IMR-90 (cell line): ENCODE results near the gene GLRX3.

Source experiments
- BHLHE40 ChIP-seq: fragments of 150-350 bp; IDR thresholded peaks from 2 replicates; pipeline ENCODE4 v1.6.1; 2016; ENCODE audit warnings: mild to moderate bottlenecking, low read depth, low read length
- CEBPB ChIP-seq: IDR thresholded peaks from 2 replicates; pipeline ENCODE4 v1.6.1; 2012; ENCODE audit warnings: low read depth, low read length, improper control_type of control experiment
- POLR2A ChIP-seq: IDR thresholded peaks from 2 replicates; pipeline ENCODE4 v1.6.1; 2012; ENCODE audit warnings: mild to moderate bottlenecking, low read depth, low read length
- RAD21 ChIP-seq: IDR thresholded peaks from 2 replicates; pipeline ENCODE4 v1.6.1; 2012; ENCODE audit warnings: low read length, improper control_type of control experiment
- RCOR1 ChIP-seq: IDR thresholded peaks from 2 replicates; pipeline ENCODE4 v1.6.1; 2012; ENCODE audit warnings: mild to moderate bottlenecking, low read length, improper control_type of control experiment; ENCODE audit not compliant: insufficient replicate concordance
- TF ChIP-seq, protein P1 (sequence below): fragments of 150-350 bp; IDR thresholded peaks from 2 replicates; pipeline ENCODE4 v1.6.1; 2017; ENCODE audit warnings: mild to moderate bottlenecking, antibody characterized with exemption, low read length, low read depth
- TF ChIP-seq, protein P2 (sequence below): conservative IDR thresholded peaks from 2 replicates; pipeline ENCODE4 v1.5.1; 2012; ENCODE audit warnings: mild to moderate bottlenecking, low read depth, low read length, improper control_type of control experiment

DNA sequence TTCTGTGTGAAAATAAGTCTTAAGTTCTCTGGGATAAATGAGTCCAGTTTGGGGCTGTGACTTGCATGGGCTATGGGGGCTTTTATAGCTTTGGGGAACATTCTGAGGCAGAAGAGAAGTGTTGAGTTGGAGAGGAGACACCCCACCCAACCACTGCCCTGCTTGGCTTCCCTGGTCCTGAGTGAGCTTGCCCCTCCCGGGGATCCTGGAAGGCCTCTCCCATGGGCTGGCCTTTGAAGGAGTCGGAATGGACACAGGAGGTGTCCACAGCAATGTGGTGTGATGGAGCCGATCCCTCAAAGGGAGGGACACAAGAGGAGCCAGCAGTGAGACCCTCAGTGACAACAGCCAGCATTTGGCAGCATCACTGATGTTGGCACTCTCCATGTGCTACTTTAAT is 89.8 kb downstream of the GLRX3 start:
- TF ChIP-seq RAD21 (no peak), POLR2A (no peak), RCOR1 (no peak), CEBPB (no peak), BHLHE40 (no peak)
- TF ChIP-seq, protein P1, sequence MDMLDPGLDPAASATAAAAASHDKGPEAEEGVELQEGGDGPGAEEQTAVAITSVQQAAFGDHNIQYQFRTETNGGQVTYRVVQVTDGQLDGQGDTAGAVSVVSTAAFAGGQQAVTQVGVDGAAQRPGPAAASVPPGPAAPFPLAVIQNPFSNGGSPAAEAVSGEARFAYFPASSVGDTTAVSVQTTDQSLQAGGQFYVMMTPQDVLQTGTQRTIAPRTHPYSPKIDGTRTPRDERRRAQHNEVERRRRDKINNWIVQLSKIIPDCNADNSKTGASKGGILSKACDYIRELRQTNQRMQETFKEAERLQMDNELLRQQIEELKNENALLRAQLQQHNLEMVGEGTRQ: no peak
- TF ChIP-seq, protein P2, sequence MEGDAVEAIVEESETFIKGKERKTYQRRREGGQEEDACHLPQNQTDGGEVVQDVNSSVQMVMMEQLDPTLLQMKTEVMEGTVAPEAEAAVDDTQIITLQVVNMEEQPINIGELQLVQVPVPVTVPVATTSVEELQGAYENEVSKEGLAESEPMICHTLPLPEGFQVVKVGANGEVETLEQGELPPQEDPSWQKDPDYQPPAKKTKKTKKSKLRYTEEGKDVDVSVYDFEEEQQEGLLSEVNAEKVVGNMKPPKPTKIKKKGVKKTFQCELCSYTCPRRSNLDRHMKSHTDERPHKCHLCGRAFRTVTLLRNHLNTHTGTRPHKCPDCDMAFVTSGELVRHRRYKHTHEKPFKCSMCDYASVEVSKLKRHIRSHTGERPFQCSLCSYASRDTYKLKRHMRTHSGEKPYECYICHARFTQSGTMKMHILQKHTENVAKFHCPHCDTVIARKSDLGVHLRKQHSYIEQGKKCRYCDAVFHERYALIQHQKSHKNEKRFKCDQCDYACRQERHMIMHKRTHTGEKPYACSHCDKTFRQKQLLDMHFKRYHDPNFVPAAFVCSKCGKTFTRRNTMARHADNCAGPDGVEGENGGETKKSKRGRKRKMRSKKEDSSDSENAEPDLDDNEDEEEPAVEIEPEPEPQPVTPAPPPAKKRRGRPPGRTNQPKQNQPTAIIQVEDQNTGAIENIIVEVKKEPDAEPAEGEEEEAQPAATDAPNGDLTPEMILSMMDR: no peak
